K562 (cell line): ENCODE results near the gene HELLS. TPM values are rescaled to one million over a fixed set of nuclear protein-coding genes. Genes with fewer than 3 reads are reported as not detected.

Experiments
- ATAC-seq: fragments of 200-7000 bp; cut with Tn5 transposase; 3 replicates; pipeline ENCODE4 v1.9.1; 2020; ENCODE audit warnings: moderate library complexity
- BruUV-seq: library from RNA; stranded (reverse); fragments of 400-500 nt; replicated peaks from 2 replicates; lab custom pipeline; 2021; lab: Mats Ljungman, UMichigan
- CTCF ChIA-PET: fragments of 300-600 bp; formaldehyde crosslinking; extraction: SDS; loops from one replicate; lab custom pipeline; 2021; ENCODE audit warnings: low intra/inter-chr PET ratio; lab: Yijun Ruan, JAX
- POLR2A ChIA-PET: fragments of 300-600, 350-650 bp; sonication (Branson Sonifier 250); formaldehyde crosslinking; extraction: SDS; loops from one replicate; lab custom pipeline; 2021; ENCODE audit warnings: antibody characterized with exemption, inconsistent platforms; lab: Yijun Ruan, JAX
- DNase-seq, 4 experiments: peaks; one replicate each; pipeline versions ENCODE4 v3.0.0 to v3.0.0-alpha.2; 2011 to 2018; ENCODE audit warnings: low spot score in 3 of 4, mixed read lengths in 3 of 4; ENCODE audit errors: extremely low read depth in 1 of 4
- FAIRE-seq: peaks from 2 replicates; lab custom pipeline; 2011; peaks lifted over from hg19 to GRCh38; lab: Jason Lieb, UNC
- H2AFZ ChIP-seq: 2 replicates; pipeline ENCODE4 v1.6.0; 2011; ENCODE audit warnings: low read depth, low read length, control low read depth, inconsistent platforms
- H3K27ac ChIP-seq: fragments of 200-600 bp; 3 replicates; pipeline ENCODE4 v1.8.0; 2011; ENCODE audit warnings: low read depth, mild to moderate bottlenecking, control low read depth, inconsistent platforms, low read length, moderate library complexity, mixed read lengths; ENCODE audit errors: extremely low read depth
- H3K27me3 ChIP-seq, 2 experiments: fragments of 300-600 bp in 1 of 2; 2 replicates in 1 of 2; 3 replicates in 1 of 2; pipeline versions ENCODE4 v1.6.0 to v1.8.0; 2011; ENCODE audit warnings: inconsistent platforms in 2 of 2, low read length in 2 of 2, mild to moderate bottlenecking in 1 of 2, mixed read lengths in 1 of 2, moderate library complexity in 1 of 2; ENCODE audit not compliant: control insufficient read depth in 2 of 2, insufficient read depth in 2 of 2
- H3K36me3 ChIP-seq: fragments of 300-600 bp; 3 replicates; pipeline ENCODE4 v1.8.0; 2011; ENCODE audit warnings: mild to moderate bottlenecking, low read length, inconsistent platforms; ENCODE audit not compliant: control insufficient read depth, insufficient read depth
- H3K4me1 ChIP-seq, 2 experiments: fragments of 200-600 bp in 1 of 2; replicated peaks in 1 of 2; 2 replicates in 1 of 2; 3 replicates in 1 of 2; pipeline versions ENCODE4 v1.5.1 to v1.8.0; 2011; ENCODE audit warnings: inconsistent platforms in 2 of 2, low read length in 2 of 2, mild to moderate bottlenecking in 1 of 2, mixed read lengths in 1 of 2, moderate library complexity in 1 of 2; ENCODE audit not compliant: control insufficient read depth in 2 of 2, insufficient read depth in 2 of 2
- H3K4me2 ChIP-seq: 2 replicates; pipeline ENCODE4 v1.6.1; 2011; ENCODE audit warnings: low read length, control low read depth, inconsistent platforms, mixed read lengths; ENCODE audit not compliant: insufficient read depth
- H3K4me3 ChIP-seq: fragments of 200-600 bp; sonication (generic), shearing (Covaris generic); 2 replicates; pipeline ENCODE4 v1.5.1; 2016; ENCODE audit warnings: control low read depth, inconsistent platforms
- H3K79me2 ChIP-seq: fragments of 200-600 bp; 3 replicates; pipeline ENCODE4 v1.8.0; 2011; ENCODE audit warnings: low read length, inconsistent platforms; ENCODE audit not compliant: control insufficient read depth, insufficient read depth
- H3K9ac ChIP-seq, 2 experiments: 2 replicates each; pipeline versions ENCODE4 v1.6.0 to v1.6.1; 2011; ENCODE audit warnings: low read depth in 2 of 2, low read length in 2 of 2, control low read depth in 1 of 2, inconsistent platforms in 1 of 2, mild to moderate bottlenecking in 1 of 2, mixed read lengths in 1 of 2; ENCODE audit not compliant: insufficient read depth in 1 of 2
- H3K9me1 ChIP-seq: one replicate; pipeline ENCODE4 v1.6.0; 2011; ENCODE audit warnings: inconsistent platforms, mild to moderate bottlenecking, low read length, moderate library complexity; ENCODE audit not compliant: control insufficient read depth, insufficient read depth
- H3K9me3 ChIP-seq: replicated peaks from 2 replicates; pipeline ENCODE4 v1.5.1; 2011; ENCODE audit warnings: low read depth, low read length, inconsistent platforms; ENCODE audit not compliant: control insufficient read depth, insufficient read depth
- H4K20me1 ChIP-seq: replicated peaks from 2 replicates; pipeline ENCODE4 v1.6.1; 2011; ENCODE audit warnings: low read length, inconsistent platforms, mixed read lengths; ENCODE audit not compliant: control insufficient read depth, insufficient read depth
- DPF2 ChIP-seq: fragments of 450-650 bp; IDR thresholded peaks from 2 replicates; pipeline ENCODE4 v1.6.1; 2016
- FOXM1 ChIP-seq, 2 experiments: fragments of 450-650 bp in 1 of 2; sonication (generic) in 1 of 2; formaldehyde crosslinking in 1 of 2; IDR thresholded peaks; 2 replicates each; pipeline versions ENCODE4 v1.6.1 to v1.9.0; 2017 to 2022; ENCODE audit warnings: low read depth in 2 of 2, mild to moderate bottlenecking in 2 of 2, missing genetic modification reagents in 1 of 2, moderate library complexity in 1 of 2
- FUS ChIP-seq: fragments of 200-400 bp; formaldehyde crosslinking; optimal IDR thresholded peaks from 2 replicates; pipeline ENCODE3; 2017; ENCODE audit warnings: low read depth, low read length
- GABPB1 ChIP-seq: sonication (generic); formaldehyde crosslinking; IDR thresholded peaks from 2 replicates; pipeline ENCODE4 v1.8.0; 2022; ENCODE audit warnings: mild to moderate bottlenecking, missing genetic modification reagents
- GATA2 ChIP-seq: sonication (generic); formaldehyde crosslinking; IDR thresholded peaks from 2 replicates; pipeline ENCODE4 v1.4.0; 2020; ENCODE audit warnings: mild to moderate bottlenecking, missing genetic modification reagents
- MAFG ChIP-seq: fragments of 450-650 bp; conservative IDR thresholded peaks from 2 replicates; pipeline ENCODE4 v1.6.1; 2016; ENCODE audit warnings: missing genetic modification characterization, missing compliant biosample characterization
- MCM3 ChIP-seq: fragments of 450-650 bp; IDR thresholded peaks from 2 replicates; pipeline ENCODE4 v1.6.1; 2016
- NFIC ChIP-seq: fragments of 450-650 bp; IDR thresholded peaks from 2 replicates; pipeline ENCODE4 v1.6.1; 2017; ENCODE audit warnings: mild to moderate bottlenecking, inconsistent platforms
- POLR3G ChIP-seq: IDR thresholded peaks from 2 replicates; pipeline ENCODE4 v1.6.1; 2011; ENCODE audit not compliant: insufficient read length, insufficient replicate concordance; ENCODE audit errors: extremely low read depth
- SMARCA4 ChIP-seq: fragments of 450-650 bp; IDR thresholded peaks from 2 replicates; pipeline ENCODE4 v1.6.1; 2016
- SREBF1 ChIP-seq: fragments of 150-350 bp; IDR thresholded peaks from 2 replicates; pipeline ENCODE4 v1.6.1; 2014; ENCODE audit warnings: antibody characterized with exemption, low read depth, low read length, borderline replicate concordance
- STAG1 ChIP-seq: sonication (generic); formaldehyde crosslinking; IDR thresholded peaks from 2 replicates; pipeline ENCODE4 v1.5.0; 2020; ENCODE audit warnings: missing genetic modification reagents, borderline replicate concordance
- TAL1 ChIP-seq: fragments of 450-650 bp; IDR thresholded peaks from 2 replicates; pipeline ENCODE4 v1.6.1; 2016; ENCODE audit warnings: mild to moderate bottlenecking
- TCF7L2 ChIP-seq: fragments of 150-350 bp; IDR thresholded peaks from 2 replicates; pipeline ENCODE4 v1.6.1; 2016; ENCODE audit warnings: low read depth, mild to moderate bottlenecking, low read length, moderate library complexity
- TEAD4 ChIP-seq, 2 experiments: sonication (generic) in 1 of 2; formaldehyde crosslinking in 1 of 2; IDR thresholded peaks; 2 replicates each; pipeline versions ENCODE4 v1.6.1 to v1.8.0; 2012 to 2022; ENCODE audit warnings: borderline replicate concordance in 1 of 2, inconsistent platforms in 1 of 2, low read length in 1 of 2, mild to moderate bottlenecking in 1 of 2, missing genetic modification reagents in 1 of 2
- TGIF2 ChIP-seq: sonication (generic); formaldehyde crosslinking; IDR thresholded peaks from 2 replicates; pipeline ENCODE4 v1.8.1; 2022; ENCODE audit warnings: mild to moderate bottlenecking, missing genetic modification reagents, moderate library complexity
- ZNF140 ChIP-seq: fragments of 250-450 bp; sonication (Bioruptor Pico); IDR thresholded peaks from 2 replicates; pipeline ENCODE4 v1.8.0; 2021; ENCODE audit warnings: moderate library complexity, mild to moderate bottlenecking, inconsistent platforms
- ZNF77 ChIP-seq: fragments of 250-450 bp; sonication (Bioruptor Pico); IDR thresholded peaks from 2 replicates; pipeline ENCODE4 v1.5.0; 2020
- in situ Hi-C: fragments of 300-500 bp; cut with MboI; formaldehyde crosslinking; loops from 4 replicates; pipeline ENCODE4 v1.15.0; 2018; ENCODE audit warnings: inconsistent platforms, mixed read lengths
- intact Hi-C: fragments of 100-400 bp; cut with micrococcal nuclease; formaldehyde crosslinking; loops from 2 replicates; pipeline ENCODE4 v1.14.2; 2022
- polyA plus RNA-seq, 8 experiments: library from polyadenylated mRNA; depleted of rRNA in 4 of 8; stranded (reverse) in 5 of 8; unstranded in 3 of 8; fragments of >200 nt; fragmentation: Nextera tagmentation in 2 of 8; fragmentation: Illumina TruSeq in 1 of 8; extraction: Ambion mirVana in 2 of 8; extraction: Trizol in 1 of 8; gene quantifications; 2 replicates each; pipeline versions ENCODE4 v1.2.1 to v1.2.3, GENCODE V29; 2011 to 2014; ENCODE audit warnings: inconsistent platforms in 1 of 8, missing spikeins in 1 of 8
- total RNA-seq, 7 experiments: library from RNA; depleted of rRNA in 6 of 7; stranded (reverse); fragments of >200 nt in 6 of 7; fragmentation: Illumina TruSeq in 2 of 7; extraction: Trizol in 2 of 7; gene quantifications; 2 replicates each; pipeline versions ENCODE4 v1.2.1 to v1.2.3, GENCODE V29; 2011 to 2021; ENCODE audit warnings: low replicate concordance in 1 of 7

Gene HELLS
- total and polyA plus RNA-seq, 9 of the 15 experiments (the other 6 are each of a cell fraction or from before 2014, with no cell fraction given) = 8.8 to 52.1 (median 24.7) TPM

DNA sequence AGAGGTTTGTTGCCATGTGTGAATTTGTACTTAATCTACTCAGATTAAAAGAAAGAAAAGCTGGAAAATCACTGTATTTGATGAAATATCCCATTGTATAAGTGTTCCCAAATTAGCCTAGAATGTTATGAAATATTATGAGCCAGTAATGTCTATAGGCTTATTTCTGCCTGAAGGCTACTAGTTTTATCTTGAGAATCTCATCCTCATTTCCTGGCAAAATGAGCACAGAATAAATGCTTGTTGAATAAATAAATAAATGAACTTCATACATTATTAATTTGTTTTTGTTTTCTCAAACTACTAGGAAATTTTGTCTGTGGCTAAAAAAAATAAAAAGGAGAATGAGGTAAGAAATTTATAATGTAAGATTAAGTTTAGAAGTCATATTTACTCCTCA, 25.5 kb downstream of the HELLS start:
- Histone ChIP-seq H3K4me1 (no peaks in the 10 kb centered on the region), H2AFZ (no peak overlapping the region), H3K27me3 (no peaks in the 10 kb centered on the region), H3K36me3 (peaks cover 56% of the 10 kb centered on the region; the same call in 2 of the 3 replicates), H3K4me2 (no peak overlapping the region), H4K20me1 (no peaks in the 10 kb centered on the region), H3K4me3 (no peak overlapping the region), H3K9me3 (no peaks in the 10 kb centered on the region), H3K9ac (no peak overlapping the region), H3K9me1 (no peaks in the 10 kb centered on the region), H3K79me2 (no peaks in the 10 kb centered on the region), H3K27ac (no peak overlapping the region)
- CTCF ChIA-PET = no interaction called here
- no peak for FAIRE-seq
- POLR2A ChIA-PET = no interaction called here
- intact Hi-C loops = no loop called here
- in situ Hi-C loops = no loop called here
- no peak for ATAC-seq
- no TSS peak for BruUV-seq
- no peak for TF ChIP-seq TCF7L2
- no peak for TF ChIP-seq MCM3
- TF ChIP-seq MAFG = no peak
- TF ChIP-seq FUS = no peak
- no peak for TF ChIP-seq ZNF77 (CRISPR knock-in tag)
- TF ChIP-seq SREBF1 = no peak
- no peak for TF ChIP-seq DPF2
- no peak for TF ChIP-seq NFIC
- no peak for TF ChIP-seq POLR3G
- no peak for TF ChIP-seq TEAD4 (IDR thresholded peaks at IDR 0.05; ENCODE audit: low read length)
- TF ChIP-seq TEAD4 (CRISPR knock-in tag; IDR thresholded peaks at IDR 0.05; ENCODE audit: borderline replicate concordance) = no peak
- no peak for TF ChIP-seq GABPB1 (CRISPR knock-in tag)
- no peak for TF ChIP-seq ZNF140 (CRISPR knock-in tag)
- TF ChIP-seq TAL1 = no peak
- no peak for TF ChIP-seq FOXM1 (IDR thresholded peaks at IDR 0.05; ENCODE audit: low read depth)
- no peak for TF ChIP-seq FOXM1 (CRISPR knock-in tag; IDR thresholded peaks at IDR 0.05; ENCODE audit: low read depth)
- no peak for TF ChIP-seq GATA2
- TF ChIP-seq STAG1 = no peak
- no peak for TF ChIP-seq TGIF2 (CRISPR knock-in tag)
- TF ChIP-seq SMARCA4 = no peak
- no peak for DNase-seq
